Measurements from ENCODE around the gene CLTC.

DNA sequence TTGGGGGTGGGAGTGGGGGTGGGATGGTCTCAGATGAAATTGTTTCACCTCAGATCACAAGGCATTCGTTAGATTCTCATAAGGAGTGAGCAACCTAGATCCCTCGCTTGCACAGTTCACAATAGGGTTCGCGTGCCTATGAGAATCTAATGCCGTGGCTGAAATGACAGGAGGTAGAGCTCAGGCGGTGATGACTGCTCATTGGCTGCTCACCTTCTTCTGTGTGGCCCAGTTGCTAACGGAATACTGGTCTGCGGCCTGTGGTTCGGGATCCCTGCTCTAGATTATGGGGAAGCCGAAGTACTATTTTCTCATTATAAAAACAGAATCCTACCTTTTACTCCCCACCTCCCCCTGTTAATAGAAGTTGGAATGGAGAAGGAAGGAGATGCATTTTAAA, 18.9 kb downstream of the CLTC start:
- TF ChIP-seq, protein P1, sequence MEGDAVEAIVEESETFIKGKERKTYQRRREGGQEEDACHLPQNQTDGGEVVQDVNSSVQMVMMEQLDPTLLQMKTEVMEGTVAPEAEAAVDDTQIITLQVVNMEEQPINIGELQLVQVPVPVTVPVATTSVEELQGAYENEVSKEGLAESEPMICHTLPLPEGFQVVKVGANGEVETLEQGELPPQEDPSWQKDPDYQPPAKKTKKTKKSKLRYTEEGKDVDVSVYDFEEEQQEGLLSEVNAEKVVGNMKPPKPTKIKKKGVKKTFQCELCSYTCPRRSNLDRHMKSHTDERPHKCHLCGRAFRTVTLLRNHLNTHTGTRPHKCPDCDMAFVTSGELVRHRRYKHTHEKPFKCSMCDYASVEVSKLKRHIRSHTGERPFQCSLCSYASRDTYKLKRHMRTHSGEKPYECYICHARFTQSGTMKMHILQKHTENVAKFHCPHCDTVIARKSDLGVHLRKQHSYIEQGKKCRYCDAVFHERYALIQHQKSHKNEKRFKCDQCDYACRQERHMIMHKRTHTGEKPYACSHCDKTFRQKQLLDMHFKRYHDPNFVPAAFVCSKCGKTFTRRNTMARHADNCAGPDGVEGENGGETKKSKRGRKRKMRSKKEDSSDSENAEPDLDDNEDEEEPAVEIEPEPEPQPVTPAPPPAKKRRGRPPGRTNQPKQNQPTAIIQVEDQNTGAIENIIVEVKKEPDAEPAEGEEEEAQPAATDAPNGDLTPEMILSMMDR (conservative IDR thresholded peaks at IDR 0.05; ENCODE audit: low read length) = no peak
- no peak for TF ChIP-seq EZH2phosphoT487 (IDR thresholded peaks at IDR 0.05; ENCODE audit: borderline replicate concordance, low read depth, low read length)
